ENCODE results near the gene PNMA8A.
"Not testable (repeated sequence)": the region's sequence is repeated elsewhere in the genome, so short reads cannot be mapped to it uniquely, and the experiment has no call there.

The PNMA8A gene

GRCh38 chr19:46463516-46463915, 7.8 kb downstream of the PNMA8A start:
- DNase-seq (ENCODE audit: low spot score) = no peak

GRCh38 chr19:46461537-46461936, 9.8 kb downstream of the PNMA8A start:
- DNase-seq (ENCODE audit: low spot score) = no peak

- DNase-seq (ENCODE audit: low spot score) = no peak
Measured at GRCh38 chr19:46460981-46461380, 10.4 kb downstream of the PNMA8A start.

- no peak for DNase-seq (ENCODE audit: low spot score)
Measured at GRCh38 chr19:46460055-46460454, 11.3 kb downstream of the PNMA8A start.

GRCh38 chr19:46456930-46457329, 14.4 kb downstream of the PNMA8A start:
- DNase-seq (ENCODE audit: low spot score) = no peak

GRCh38 chr19:46454244-46454643, 17.1 kb downstream of the PNMA8A start:
- DNase-seq (ENCODE audit: low spot score) = no peak

- DNase-seq (ENCODE audit: low spot score) = no peak
Measured at GRCh38 chr19:46453661-46454060, 17.7 kb downstream of the PNMA8A start.

- no peak for DNase-seq (ENCODE audit: low spot score)
Measured at GRCh38 chr19:46452186-46452585, 19.2 kb downstream of the PNMA8A start.

GRCh38 chr19:46451352-46451751, 20.0 kb downstream of the PNMA8A start:
- no peak for DNase-seq (ENCODE audit: low spot score)

GRCh38 chr19:46450737-46451136, 20.6 kb downstream of the PNMA8A start:
- no peak for DNase-seq (ENCODE audit: low spot score)

- no peak for DNase-seq (ENCODE audit: low spot score)
Measured at GRCh38 chr19:46449228-46449627, 22.1 kb downstream of the PNMA8A start.

GRCh38 chr19:46448601-46449000, 22.8 kb downstream of the PNMA8A start:
- DNase-seq (ENCODE audit: low spot score) = no peak

GRCh38 chr19:46447824-46448223, 23.5 kb downstream of the PNMA8A start:
- DNase-seq (ENCODE audit: low spot score) = no peak

- DNase-seq (ENCODE audit: low spot score) = no peak
Measured at GRCh38 chr19:46447006-46447405, 24.4 kb downstream of the PNMA8A start.

GRCh38 chr19:46446021-46446420, 25.3 kb downstream of the PNMA8A start:
- DNase-seq (ENCODE audit: low spot score) = no peak

GRCh38 chr19:46442808-46443450, 28.4 kb downstream of the PNMA8A start:
- no peak for DNase-seq (ENCODE audit: low spot score)

GRCh38 chr19:46441866-46442265, 29.5 kb downstream of the PNMA8A start:
- no peak for DNase-seq (ENCODE audit: low spot score)

- DNase-seq (ENCODE audit: low spot score) = not testable (repeated sequence)
Measured at GRCh38 chr19:46435689-46436088, 35.7 kb downstream of the PNMA8A start.

GRCh38 chr19:46435009-46435408, 36.4 kb downstream of the PNMA8A start:
- DNase-seq (ENCODE audit: low spot score) = no peak

GRCh38 chr19:46433470-46433869, 37.9 kb downstream of the PNMA8A start:
- DNase-seq (ENCODE audit: low spot score) = not testable (repeated sequence)

- no peak for DNase-seq (ENCODE audit: low spot score)
Measured at GRCh38 chr19:46431824-46432223, 39.5 kb downstream of the PNMA8A start.

GRCh38 chr19:46429999-46430398, 41.4 kb downstream of the PNMA8A start:
- no peak for DNase-seq (ENCODE audit: low spot score)

GRCh38 chr19:46428239-46429135, 42.9 kb downstream of the PNMA8A start, which contains the start of gene PNMA8C:
TSS of gene PNMA8C (minus strand) at chr19:46428936. CDS start at chr19:46428359, 577 bp downstream.
- peak; percentile 67 for DNase-seq (ENCODE audit: low spot score)
